ENCODE results near the gene IL1RAPL1. TPM values are rescaled to one million over a fixed set of nuclear protein-coding genes. Genes with fewer than 3 reads are reported as not detected.

Gene IL1RAPL1
- total RNA-seq, 2 experiments from 2014 or later: not detected

DNA sequence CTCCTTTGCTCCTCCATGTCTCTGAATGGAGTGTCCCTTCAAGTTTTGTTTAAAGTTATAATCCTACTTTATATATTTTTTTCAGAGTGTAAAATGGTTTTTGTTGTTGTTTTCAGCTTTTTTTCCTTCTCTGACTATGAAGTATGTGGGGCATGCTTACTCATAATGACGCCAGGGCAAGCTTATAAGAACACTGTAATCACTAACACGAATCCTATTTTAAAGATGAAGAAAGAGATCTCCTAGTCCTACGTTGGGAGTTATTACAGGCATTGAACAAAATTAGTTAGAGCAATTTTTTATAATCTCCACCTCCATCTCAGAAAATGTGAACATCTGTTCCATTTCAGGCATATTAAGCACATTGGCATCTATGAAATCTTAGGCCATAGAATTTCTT is 1360.0 kb downstream of the IL1RAPL1 start:
- H3K4me1 Mint-ChIP-seq (ENCODE audit: low read depth): no peaks in the 10 kb centered on the region
- H3K27me3 Mint-ChIP-seq: no peaks in the 10 kb centered on the region
- H3K4me3 ChIP-seq (ENCODE audit: low read length): no peak overlapping the region
- H3K36me3 Mint-ChIP-seq (ENCODE audit: low read depth): no peaks in the 10 kb centered on the region
- H3K27me3 ChIP-seq (ENCODE audit: control insufficient read depth in 1 of 2, insufficient read depth in 2 of 2, low read length in 2 of 2): no peaks in the 10 kb centered on the region
- H3K4me3 Mint-ChIP-seq: no peak overlapping the region
- ChIA-PET CTCF (no interaction called here), POLR2A (no interaction called here)
- intact Hi-C loops (cut with DNase I, micrococcal nuclease): no loop called here
- no peaks in the 10 kb centered on the region for H3K4me1 ChIP-seq (ENCODE audit: insufficient read depth, low read length)
- TF ChIP-seq, protein P1, sequence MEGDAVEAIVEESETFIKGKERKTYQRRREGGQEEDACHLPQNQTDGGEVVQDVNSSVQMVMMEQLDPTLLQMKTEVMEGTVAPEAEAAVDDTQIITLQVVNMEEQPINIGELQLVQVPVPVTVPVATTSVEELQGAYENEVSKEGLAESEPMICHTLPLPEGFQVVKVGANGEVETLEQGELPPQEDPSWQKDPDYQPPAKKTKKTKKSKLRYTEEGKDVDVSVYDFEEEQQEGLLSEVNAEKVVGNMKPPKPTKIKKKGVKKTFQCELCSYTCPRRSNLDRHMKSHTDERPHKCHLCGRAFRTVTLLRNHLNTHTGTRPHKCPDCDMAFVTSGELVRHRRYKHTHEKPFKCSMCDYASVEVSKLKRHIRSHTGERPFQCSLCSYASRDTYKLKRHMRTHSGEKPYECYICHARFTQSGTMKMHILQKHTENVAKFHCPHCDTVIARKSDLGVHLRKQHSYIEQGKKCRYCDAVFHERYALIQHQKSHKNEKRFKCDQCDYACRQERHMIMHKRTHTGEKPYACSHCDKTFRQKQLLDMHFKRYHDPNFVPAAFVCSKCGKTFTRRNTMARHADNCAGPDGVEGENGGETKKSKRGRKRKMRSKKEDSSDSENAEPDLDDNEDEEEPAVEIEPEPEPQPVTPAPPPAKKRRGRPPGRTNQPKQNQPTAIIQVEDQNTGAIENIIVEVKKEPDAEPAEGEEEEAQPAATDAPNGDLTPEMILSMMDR (IDR thresholded peaks at IDR 0.05): no peak
- DNase-seq (no peak), ATAC-seq (ENCODE audit: poor library complexity) (no peak)
- no peak overlapping the region for H3K27ac Mint-ChIP-seq
- H3K9me3 ChIP-seq (ENCODE audit: control insufficient read depth in 1 of 2, insufficient read depth in 1 of 2, low read length in 2 of 2): no peaks in the 10 kb centered on the region
- H3K9me3 Mint-ChIP-seq: no peaks in the 10 kb centered on the region
- H3K36me3 ChIP-seq (ENCODE audit: insufficient read depth, low read length): no peaks in the 10 kb centered on the region
- H3K27ac ChIP-seq (ENCODE audit: low read depth in 1 of 2, low read length in 2 of 2): no peak overlapping the region

DNA sequence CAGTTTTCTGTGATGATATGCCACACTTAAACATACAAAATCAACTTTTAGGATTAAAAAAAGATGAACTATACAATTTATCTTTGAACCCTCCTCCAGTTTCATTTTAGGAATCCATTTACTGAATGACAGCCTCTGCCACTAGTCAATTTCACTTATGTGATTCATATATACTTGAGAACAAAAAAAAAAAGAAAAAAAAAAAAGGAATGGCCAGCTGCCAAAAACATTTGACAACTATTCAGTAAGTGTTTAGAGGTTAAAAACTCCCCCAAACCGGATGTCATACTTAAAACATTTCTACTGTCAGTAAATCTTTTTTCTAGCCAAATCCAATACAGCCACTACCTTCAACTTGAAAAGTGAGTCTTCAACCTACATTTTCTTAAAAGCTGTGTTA is 1361.4 kb downstream of the IL1RAPL1 start:
- no peak overlapping the region for H3K27ac ChIP-seq (ENCODE audit: low read depth in 1 of 2, low read length in 2 of 2)
- Mint-ChIP-seq H3K4me3 (no peak overlapping the region), H3K27me3 (no peaks in the 10 kb centered on the region), H3K9me3 (no peaks in the 10 kb centered on the region), H3K4me1 (ENCODE audit: low read depth) (no peaks in the 10 kb centered on the region), H3K36me3 (ENCODE audit: low read depth) (no peaks in the 10 kb centered on the region), H3K27ac (no peak overlapping the region)
- TF ChIP-seq, protein P1 (IDR thresholded peaks at IDR 0.05): no peak
- H3K27me3 ChIP-seq (ENCODE audit: control insufficient read depth in 1 of 2, insufficient read depth in 2 of 2, low read length in 2 of 2): no peaks in the 10 kb centered on the region
- H3K4me1 ChIP-seq (ENCODE audit: insufficient read depth, low read length): no peaks in the 10 kb centered on the region
- CTCF ChIA-PET: no interaction called here
- no peak for DNase-seq
- H3K36me3 ChIP-seq (ENCODE audit: insufficient read depth, low read length): no peaks in the 10 kb centered on the region
- no peak overlapping the region for H3K4me3 ChIP-seq (ENCODE audit: low read length)
- intact Hi-C loops (cut with DNase I, micrococcal nuclease): no loop called here
- no peak for ATAC-seq (ENCODE audit: poor library complexity)
- H3K9me3 ChIP-seq (ENCODE audit: control insufficient read depth in 1 of 2, insufficient read depth in 1 of 2, low read length in 2 of 2): no peaks in the 10 kb centered on the region
- POLR2A ChIA-PET: no interaction called here

DNA sequence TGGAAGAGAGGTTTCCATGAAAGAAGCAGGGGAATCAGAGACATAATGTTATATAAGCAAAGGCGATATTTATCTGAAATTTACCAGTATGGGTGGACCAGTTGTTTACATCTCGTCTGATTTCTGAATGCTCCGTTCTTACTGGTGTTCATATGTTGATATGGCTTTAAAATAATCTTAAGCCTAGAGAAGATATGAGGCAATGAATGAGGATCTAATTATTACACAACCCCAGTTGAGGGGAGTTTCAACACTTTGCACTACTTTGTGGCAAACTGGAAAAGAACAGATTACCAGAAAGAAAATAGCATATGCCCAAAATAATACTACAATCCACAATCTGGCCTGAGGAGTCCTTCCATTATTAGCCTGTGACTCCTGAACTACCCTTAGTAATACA is 1364.8 kb downstream of the IL1RAPL1 start:
- ChIA-PET POLR2A (no interaction called here), CTCF (no interaction called here)
- no peaks in the 10 kb centered on the region for H3K27me3 ChIP-seq (ENCODE audit: control insufficient read depth in 1 of 2, insufficient read depth in 2 of 2, low read length in 2 of 2)
- Mint-ChIP-seq H3K4me1 (ENCODE audit: low read depth) (no peaks in the 10 kb centered on the region), H3K27me3 (no peaks in the 10 kb centered on the region), H3K4me3 (no peak overlapping the region), H3K27ac (no peak overlapping the region), H3K9me3 (no peaks in the 10 kb centered on the region), H3K36me3 (ENCODE audit: low read depth) (no peaks in the 10 kb centered on the region)
- H3K27ac ChIP-seq (ENCODE audit: low read depth in 1 of 2, low read length in 2 of 2): no peak overlapping the region
- TF ChIP-seq, protein P1 (IDR thresholded peaks at IDR 0.05): no peak
- intact Hi-C loops (cut with DNase I, micrococcal nuclease): no loop called here
- no peaks in the 10 kb centered on the region for H3K4me1 ChIP-seq (ENCODE audit: insufficient read depth, low read length)
- H3K9me3 ChIP-seq (ENCODE audit: control insufficient read depth in 1 of 2, insufficient read depth in 1 of 2, low read length in 2 of 2): peaks cover 0 to 5% of the 10 kb centered on the region in 2 experiments
- ATAC-seq (ENCODE audit: poor library complexity) (no peak), DNase-seq (no peak)
- no peaks in the 10 kb centered on the region for H3K36me3 ChIP-seq (ENCODE audit: insufficient read depth, low read length)
- H3K4me3 ChIP-seq (ENCODE audit: low read length): no peak overlapping the region

All from CD4-positive, alpha-beta T cell (primary cell).